HG03342 (cell line): ENCODE measurements around the gene DISC1.
"Not testable (repeated sequence)": the region's sequence is repeated elsewhere in the genome, so short reads cannot be mapped to it uniquely, and the experiment has no call there.

Experiments used
- ATAC-seq: cut with Tn5 transposase; IDR thresholded peaks from one replicate; pipeline ENCODE4 v1.9.1; 2021; ENCODE audit warnings: mild to moderate bottlenecking, moderate library complexity; ENCODE audit not compliant: unreplicated experiment

The DISC1 gene

DNA sequence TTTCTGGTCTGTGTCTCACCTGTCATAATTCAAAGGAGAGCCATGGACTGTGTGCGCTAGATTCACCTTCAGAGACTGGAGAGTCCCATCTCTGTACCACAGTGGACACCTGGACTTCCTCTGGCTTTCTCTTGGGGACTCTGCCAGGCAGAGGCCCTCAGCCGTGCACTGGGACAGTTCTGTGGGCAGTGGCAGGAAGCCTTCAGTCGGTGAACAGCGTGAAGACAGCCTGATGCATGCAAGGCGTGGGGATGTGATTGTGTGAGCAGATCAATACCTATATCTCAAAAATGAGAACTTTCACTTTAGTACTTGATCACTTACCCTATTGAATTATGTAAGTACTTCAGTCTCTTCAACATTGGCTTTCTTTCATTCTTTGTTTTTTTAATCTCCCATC is 245.3 kb downstream of the DISC1 start:
- ATAC-seq = no peak

DNA sequence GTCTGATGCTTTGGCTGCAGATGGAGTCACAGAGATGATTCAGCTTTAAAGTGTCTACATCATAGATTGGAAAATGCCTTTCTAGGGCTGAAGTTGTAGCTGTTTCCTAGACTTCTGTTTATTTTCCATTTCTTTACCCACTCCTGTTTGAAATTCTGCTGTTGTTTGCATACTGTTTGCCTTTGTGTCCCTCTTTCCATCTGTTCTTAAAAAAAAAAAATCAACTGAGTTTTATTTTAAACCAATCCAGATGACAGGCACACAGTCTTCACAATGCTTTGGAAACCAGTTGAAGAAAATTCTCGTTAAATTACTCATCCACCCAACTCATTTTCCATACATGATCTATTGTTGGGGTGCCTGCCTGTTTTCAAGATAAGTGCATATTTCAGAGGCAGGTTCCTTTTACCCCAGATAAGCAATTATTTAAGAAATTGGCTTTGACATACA is 245.9 kb downstream of the DISC1 start:
- no peak for ATAC-seq

DNA sequence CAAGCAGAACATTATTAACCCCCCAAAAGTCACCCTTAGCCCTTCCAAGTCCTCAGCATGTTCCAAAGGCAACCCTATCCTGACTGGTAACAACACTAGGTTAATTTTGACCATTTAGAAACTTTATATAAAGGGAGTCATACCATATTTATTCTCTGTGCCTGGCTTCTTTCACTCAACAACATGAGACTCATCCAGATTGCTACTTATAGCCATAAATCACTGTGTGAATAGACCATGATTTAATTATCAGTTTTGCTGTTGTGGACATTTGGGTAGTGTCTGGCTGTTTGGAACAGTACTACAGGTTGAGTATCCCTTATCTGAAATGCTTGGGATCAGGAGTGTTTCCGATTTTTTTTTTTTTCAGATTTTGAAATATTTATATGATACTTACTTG is 252.1 kb downstream of the DISC1 start:
- ATAC-seq = no peak

DNA sequence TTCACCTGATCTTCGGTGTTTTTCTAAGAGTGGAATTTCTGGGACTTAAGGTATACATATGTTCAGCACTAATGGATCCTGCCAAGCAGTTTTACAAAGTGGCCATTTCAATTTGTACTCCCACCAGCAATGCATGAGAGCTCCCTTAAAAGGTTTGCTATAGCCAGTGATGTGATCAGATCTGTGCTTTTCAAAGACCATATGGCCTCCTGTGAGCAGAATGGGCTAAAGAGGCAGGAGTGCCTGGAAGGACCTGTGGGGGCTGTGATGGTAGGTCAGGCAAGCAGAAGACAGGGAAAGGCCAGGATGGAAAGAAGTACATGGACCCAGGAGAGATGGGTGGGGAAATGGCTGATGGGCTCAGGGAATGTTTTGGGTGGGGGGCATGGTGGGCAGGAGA is 252.7 kb downstream of the DISC1 start:
- ATAC-seq = no peak

DNA sequence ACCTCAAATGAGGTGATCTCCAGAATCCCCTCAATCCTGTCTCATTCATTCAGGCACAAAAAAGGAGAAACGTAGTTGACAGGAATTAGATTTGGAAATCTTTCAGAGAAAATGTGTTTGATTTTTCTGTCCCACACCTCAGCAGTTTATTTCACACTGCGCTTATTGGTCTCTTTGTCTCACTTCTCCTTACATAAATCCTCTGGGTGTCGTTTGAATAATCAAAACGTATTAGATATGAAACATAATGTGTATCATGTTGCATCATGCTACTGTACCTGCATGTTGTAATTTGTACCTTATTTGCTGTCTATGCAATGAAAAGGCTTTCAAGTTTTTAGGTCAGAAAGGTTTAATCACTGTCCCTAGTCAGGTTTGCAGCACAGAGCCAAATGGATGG is 255.7 kb downstream of the DISC1 start:
- no peak for ATAC-seq

DNA sequence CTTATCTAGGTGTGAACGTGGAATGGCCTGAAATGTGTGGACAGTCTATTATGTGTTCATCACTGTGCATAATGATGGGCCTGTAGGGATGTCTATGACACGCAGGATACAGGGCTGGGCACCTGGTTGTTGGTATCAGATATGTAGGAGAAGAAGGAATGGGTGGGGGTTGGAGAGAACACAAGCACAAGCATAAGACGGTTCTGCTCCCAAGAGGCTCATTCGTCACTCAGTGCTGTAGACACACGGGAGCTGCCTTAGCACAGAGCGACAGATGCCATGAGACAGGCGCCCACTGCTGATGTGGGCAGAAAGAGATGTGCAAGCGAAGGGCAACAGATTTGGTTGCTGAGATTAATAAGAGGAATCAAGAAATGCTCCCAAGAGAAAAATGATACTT is 256.2 kb downstream of the DISC1 start:
- no peak for ATAC-seq

DNA sequence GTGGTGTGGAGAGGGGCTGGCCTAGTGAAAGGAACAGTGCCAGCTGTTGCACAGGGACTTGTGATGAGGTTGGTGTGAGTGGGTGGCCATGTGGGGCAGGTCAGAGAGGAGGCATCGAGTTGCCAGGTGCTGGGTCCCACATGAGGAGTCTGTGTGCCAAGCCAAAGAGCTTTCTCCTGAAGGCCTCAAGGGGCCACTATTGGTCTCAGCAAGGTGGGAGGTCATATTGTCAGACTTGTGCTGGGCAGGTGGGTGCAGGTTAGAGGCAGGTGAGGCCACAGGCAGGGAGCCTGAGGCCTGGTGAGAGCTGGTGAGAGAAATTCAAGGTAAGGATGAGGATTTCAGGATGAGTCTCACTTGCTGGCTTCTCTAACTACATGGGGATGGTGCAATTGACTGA is 256.8 kb downstream of the DISC1 start:
- ATAC-seq = no peak

DNA sequence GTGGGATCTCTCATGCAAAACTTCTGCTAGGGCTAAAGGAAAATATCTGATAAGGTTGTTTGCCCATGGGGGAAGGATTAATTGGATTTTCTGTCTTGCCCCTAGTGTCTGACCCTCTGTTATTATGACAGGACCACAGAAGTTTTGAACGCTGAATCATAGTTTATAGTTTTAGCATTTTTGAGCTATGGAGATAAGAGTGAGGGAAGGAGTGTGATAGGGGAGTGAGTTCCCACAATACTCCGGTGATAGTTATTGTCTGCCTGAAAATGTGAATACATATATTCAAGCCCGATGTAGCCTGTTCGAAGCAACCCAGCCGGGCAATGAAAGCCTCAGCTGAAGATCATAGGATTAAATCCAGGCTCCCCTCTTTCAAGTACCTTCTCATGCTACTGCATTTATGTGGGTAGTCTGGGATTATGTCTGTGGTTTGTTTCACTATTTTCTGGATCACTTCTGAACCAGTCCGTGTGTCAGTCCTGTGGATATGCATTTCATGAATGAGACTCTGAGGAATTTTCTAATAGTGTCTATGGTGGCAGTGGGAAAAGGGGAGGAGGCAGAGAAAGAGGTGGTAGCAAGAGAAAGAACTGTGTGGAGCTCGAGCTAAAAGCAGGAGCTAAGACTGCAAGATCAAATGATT is 258.7 kb downstream of the DISC1 start:
- no peak for ATAC-seq

DNA sequence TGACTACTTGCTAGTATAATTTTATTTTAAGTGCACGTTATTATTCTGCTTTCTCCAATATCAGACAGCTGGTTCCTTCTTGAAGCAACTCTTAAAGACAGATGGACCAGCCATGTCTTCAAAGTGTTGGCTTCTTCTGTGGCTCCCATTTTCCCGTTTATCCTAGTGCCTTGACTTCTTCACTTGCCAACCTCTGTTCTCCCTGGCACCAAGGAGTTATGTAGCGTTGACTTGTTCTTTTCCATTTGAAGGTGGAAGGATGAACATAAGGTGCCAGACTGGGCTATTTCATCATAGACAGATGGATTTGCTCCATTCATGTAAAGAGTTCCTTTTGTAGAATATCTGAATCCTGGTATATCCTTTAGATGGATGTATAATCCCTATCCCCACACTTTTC is 260.6 kb downstream of the DISC1 start:
- no peak for ATAC-seq

DNA sequence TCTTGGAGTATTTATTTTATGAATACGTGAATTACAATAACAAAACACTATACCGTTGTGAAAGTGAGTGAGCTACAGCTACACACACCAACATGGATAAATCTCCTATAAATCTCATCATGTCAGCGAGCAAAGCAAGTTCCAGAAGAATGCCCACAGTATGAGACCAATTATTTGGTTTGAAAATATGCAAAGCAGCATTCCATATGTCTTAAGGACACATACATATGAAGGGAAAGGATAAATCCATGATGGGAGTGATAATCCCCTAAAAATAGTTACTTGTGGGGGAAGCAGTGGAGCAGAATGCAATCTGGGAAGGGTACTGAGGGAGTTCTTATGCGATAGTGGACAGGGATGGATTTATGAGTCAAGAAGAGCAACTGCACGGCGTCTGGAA is 261.3 kb downstream of the DISC1 start:
- ATAC-seq = no peak

DNA sequence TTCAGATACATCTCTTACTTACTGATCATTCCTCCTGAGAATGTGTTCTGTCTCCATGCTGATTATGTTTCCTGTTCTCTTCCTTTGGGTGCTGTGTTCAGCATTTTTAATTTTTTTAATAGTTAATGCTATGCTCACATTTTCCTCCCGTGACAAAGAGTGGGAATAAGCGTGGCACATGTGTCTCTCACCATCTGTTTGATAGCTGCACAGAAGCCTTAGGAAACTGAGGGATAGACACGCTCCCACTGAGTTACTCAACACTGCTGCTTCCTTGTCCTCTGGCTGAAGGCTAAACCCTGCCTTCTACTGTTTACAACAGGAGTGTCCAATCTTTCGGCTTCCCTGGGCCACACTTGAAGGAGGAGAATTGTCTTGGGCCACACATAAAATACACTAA is 264.2 kb downstream of the DISC1 start:
- no peak for ATAC-seq

DNA sequence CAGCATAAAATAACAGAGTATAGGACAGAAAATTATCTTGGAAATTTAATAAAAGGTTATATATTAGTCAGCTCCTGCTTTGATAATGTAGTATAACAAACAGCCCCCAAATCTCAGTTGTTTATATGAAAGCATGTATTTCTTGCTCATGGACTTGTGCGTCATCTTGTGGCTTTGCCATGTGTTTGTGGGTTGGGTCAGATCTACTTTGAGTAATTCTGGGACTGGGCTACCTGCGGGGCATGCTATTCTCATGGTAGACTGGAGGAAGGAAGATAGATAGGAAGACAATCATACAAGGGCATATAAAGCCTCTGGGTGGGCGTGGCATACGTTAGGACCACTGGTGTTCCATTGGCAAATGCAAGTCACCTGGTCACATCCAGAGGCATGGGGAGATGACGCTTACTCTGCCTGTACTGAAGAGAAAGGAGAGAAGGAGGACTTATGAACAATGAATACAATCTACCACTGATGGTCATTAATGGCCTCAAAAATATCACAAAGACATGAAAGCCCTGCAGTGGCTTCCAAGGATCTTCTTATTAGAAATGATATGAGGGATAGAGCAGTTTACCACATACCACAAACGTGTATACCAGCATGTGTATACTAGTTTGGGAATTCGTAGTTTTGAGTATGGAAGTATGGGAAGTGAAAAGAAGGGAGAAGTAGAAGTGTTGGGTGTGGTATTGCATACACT is 267.0 kb downstream of the DISC1 start:
- no peak for ATAC-seq

DNA sequence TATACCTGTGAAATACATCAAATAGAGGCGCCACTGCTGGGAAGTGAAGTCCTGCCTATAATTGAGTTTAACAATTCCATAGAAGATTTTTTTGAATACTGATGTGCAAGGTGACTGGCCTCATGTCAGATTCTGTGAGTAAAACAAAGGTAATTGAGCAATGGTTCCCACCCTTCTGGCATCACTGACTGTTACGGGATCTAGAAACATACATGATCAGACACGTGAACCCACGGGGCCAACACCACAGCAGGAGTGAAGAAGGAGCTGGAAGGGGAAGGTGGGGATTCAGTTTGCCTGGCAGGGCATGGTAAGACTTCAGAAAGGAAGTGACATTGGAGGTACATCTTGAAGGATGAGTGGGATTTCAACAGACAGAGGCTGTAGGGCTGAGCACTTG is 270.2 kb downstream of the DISC1 start:
- ATAC-seq = no peak

DNA sequence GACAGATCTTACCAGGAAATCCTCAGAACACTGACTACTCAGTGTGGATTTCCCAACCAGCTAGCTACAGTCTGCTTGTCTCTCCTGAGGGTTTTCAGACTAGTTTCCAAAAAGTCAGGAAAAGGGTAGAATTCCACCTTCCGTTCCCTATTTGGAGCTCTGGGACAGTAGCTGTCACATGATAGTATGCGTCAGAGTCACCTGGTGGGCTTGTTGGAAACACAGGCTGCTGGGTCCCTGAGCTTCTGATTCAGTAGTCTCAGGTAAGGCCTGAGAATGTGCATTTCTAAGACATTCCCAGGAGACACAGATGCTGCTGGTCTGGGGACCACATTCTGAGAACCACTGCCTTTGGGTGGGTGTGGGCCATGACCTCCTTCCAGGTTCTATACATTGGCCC is 272.5 kb downstream of the DISC1 start:
- no peak for ATAC-seq

DNA sequence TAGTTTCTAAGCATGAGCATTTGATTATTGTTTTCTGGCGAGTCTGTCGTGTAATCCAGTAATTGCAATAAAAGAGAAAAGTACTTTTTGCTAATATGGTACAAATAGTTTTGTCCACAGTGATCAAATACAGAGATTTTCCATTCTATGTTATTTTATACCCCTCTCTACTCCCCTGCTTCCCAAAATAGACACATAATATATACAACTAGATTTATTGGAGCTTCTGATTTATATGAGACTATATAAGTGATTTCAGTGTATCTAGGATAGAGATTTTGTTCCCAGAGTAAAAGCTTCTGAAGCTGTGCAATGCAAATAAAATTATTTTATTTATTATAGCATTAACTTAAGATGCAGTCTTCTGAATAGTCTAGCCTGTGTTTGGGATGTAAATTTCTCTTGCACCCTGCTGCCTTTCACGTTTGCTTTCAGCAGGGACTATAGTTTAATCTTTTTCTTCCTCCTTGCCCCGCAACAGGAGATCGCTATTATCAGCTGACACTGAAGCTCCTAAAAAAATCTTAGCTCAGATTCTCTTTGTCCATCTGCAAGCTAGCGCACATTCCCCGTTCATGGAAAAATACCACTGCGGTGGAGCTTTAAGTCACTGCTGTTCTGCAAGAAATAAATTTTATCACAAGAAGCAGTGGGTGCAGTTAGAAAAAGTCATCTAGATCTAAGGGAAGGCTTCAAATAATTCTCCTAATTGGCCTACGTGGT is 273.3 kb downstream of the DISC1 start:
- no peak for ATAC-seq

DNA sequence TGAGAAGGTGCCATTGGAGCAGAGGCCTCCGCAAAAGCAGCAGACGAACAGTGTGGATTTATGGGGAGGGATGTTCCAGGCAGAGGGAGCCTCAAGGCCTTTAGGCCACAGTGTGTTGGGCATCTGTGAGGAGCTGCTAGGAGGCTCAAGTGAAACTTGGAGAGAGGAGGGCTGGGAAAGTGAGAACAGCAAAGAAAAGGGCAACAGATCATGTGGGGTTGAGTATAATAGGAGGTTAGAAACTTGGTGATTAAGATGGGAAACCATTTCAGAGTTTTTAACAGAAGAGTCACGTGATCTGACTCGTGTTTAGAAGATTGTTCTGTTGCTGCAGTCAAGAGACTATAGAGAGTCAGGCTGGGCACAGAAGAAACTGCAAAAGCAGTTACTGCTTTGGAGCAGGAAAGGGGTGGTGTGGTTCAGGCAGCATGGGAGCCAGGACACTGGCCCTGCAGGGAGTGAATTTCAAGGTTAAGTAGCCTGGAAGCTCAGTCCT is 277.0 kb downstream of the DISC1 start:
- no peak for ATAC-seq

DNA sequence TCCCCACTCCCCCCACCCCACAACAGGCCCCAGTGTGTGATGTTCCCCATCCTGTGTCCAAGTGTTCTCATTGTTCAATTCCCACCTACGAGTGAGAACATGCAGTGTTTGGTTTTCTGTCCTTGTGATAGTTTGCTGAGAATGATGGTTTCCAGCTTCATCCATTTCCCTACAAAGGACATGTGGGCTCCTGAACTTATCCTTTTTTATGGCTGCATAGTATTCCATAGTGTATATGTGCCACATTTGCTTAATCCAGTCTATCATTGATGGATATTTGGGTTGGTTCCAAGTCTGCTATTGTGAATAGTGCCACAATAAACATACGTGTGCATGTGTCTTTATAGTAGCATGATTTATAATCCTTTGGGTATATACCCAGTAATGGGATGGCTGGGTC is 280.7 kb downstream of the DISC1 start:
- ATAC-seq = not testable (repeated sequence)

DNA sequence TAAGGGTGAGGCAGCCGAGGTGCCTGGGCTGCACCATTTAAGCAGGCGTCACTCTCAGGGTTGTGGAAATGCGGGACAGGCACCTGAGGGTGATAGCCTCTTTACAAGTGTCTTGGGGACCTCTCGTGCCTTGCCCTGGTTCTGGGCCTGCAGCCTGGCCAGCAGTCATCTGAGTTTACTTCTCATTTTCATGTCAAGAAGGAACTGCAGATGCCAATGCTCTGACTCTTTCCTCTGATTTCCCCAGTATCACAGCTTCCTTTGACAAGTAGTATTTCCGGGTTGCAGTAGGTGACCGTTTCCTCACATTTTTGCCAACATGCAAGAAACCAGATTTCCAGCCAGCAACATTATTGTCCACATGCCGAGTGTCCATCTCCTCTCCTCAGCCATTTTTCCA is 286.9 kb downstream of the DISC1 start:
- ATAC-seq = no peak

DNA sequence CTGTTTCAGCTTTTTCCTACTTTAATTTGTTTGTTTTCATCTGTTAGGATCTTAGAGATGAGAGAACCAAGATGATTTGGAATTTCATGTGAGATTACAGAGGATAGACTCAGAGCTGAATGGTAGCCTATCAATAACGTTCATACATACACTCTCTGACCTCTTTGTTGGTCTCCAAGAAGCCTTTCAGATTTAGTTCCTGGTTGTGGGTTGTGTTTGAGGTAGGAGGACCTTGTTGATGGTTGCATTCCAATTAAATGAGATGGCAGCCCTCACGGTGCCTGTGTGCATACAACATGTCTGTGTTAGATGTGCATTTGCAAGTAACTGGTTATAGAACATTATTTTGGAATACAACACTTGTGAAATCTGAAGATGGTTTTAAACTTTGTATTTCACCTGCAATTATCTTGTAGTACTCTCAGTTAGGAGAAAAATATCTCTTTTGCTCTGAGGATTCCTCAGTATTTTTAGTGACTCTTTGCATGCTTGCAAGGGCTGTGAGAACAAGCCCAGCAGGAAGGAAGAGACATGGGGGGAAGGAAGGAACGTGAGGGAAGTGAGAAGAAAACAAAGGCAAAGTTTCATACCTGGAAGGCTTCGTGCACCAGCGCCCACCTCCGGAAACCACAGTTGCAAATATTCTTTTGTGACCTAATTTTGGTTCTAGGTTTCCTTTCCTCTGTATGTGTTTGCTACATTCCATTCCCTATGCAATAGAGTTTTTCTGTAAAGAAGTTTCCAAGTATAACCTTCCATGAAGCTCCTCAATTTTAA is 291.8 kb downstream of the DISC1 start:
- no peak for ATAC-seq

DNA sequence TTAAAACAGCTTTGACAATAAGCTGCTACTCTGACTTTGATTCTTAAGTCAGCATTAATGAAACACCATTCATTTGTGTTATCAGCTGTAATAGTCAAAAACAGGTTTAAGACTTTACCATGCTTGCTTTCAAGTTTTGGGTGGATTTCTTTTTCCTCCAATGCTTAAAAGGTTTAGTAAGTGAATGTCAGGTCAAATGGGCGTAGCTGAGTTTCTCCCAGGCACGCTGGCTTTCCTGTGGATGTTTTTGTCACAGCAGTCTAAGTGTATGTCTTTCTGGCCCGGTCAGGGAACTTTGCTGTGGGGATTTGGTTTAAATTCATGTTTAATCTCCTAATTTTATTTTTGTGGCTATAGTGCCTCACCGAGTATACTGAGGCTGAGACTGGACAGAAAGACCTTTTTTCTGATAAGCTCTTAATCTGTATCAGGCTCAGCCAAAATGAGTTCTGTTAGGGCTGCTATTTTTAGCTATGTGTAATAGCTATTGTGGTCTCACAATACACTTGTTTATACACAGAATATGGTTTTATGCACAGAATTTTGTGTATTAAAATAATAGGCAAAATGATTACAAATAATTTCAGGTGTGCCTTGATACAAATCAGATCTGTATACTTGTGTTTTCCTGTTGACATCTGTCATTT is 292.8 kb downstream of the DISC1 start:
- ATAC-seq = no peak

DNA sequence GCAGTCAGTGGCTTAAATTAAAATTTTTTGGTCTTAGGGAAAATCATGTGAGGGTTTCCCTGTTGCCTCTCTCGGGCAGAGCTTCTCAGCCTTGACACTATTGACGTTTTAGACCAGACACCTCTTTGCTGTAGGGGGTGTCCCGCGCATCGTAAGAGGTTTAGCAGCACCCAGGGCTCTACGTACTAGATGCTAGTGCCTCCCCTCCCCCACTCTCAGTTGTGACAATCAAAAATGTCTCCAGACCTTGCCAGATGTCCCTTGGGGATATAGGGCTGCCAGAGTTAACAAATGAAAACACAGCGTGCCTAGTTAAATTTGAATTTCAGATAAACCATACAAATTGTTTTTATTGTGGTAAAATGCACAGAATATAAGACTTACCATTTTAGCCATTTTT is 293.3 kb downstream of the DISC1 start:
- no peak for ATAC-seq
